CD4-positive, alpha-beta T cell treated with Interleukin-17A for 4 hours (primary cell): ENCODE results near the gene PFN1.

ENCODE experiments used
- DNase-seq: peaks from one replicate; pipeline ENCODE4 v3.0.0-alpha.2; 2020; ENCODE audit warnings: mixed read lengths

Gene PFN1

DNA sequence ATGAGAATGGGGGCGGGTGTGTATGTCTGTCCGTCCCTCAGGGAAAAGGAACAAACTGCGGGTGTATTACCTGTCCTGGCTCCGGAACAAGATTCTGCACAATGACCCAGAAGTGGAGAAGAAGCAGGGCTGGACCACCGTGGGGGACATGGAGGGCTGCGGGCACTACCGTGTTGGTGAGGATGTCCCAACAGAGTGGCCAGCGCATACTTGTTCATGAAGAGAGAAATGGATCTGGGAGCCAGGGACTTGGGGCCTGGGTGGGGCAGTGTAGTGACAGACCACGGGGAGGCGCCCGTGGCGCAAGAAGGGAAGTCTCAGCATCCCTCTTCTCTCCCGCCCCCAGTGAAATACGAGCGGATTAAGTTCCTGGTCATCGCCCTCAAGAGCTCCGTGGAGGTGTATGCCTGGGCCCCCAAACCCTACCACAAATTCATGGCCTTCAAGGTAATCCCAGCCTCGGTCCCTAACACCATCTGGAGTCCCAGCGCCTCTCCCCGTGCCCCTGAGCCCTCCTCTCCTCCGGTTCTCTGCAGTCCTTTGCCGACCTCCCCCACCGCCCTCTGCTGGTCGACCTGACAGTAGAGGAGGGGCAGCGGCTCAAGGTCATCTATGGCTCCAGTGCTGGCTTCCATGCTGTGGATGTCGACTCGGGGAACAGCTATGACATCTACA is 52.5 kb downstream of the PFN1 start:
- DNase-seq: no peak
